ENCODE measurements around the gene P2RY14.

The P2RY14 gene

DNA sequence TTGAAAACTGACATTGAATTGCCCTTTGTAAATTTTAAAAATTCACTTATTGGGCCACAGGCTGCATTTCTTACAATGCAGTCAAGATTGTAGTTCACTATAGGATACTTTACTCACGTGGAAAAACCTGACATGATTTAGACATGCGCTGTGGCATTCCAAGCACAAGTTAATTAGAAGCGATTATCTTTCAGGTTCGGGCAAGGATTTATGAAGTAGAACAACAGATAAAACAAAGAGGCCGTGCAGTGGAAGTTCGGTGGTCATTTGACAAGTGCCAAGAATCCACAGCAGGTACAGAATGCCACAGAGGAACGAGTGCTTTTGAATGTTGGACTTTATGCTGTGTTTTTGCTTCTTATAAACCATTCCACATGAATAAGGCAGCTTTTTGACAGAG is 113.1 kb downstream of the P2RY14 start (continued):
- TF ChIP-seq SALL2 (tag by site-specific recombination; IDR thresholded peaks at IDR 0.05; ENCODE audit: borderline replicate concordance) (no peak), ZNF211 (tag by site-specific recombination; IDR thresholded peaks at IDR 0.05; ENCODE audit: low read depth) (no peak), ZNF473 (tag by site-specific recombination; IDR thresholded peaks at IDR 0.05) (no peak), ZNF239 (tag by site-specific recombination; IDR thresholded peaks at IDR 0.05) (no peak), ZNF404 (tag by site-specific recombination; IDR thresholded peaks at IDR 0.05) (no peak), ZNF155 (tag by site-specific recombination; IDR thresholded peaks at IDR 0.05) (no peak)
